HEK293T (cell line): Measurements from ENCODE around the gene ARMC5.
"Not testable (repeated sequence)": the region's sequence is repeated elsewhere in the genome, so short reads cannot be mapped to it uniquely, and the experiment has no call there.

Source experiments
- CTCF ChIA-PET: fragments of 350-600 bp; formaldehyde crosslinking; extraction: SDS; loops from one replicate; lab custom pipeline; 2021; ENCODE audit warnings: antibody characterized with exemption, inconsistent platforms; lab: Yijun Ruan, JAX
- POLR2A ChIA-PET: fragments of 350-600 bp; formaldehyde crosslinking; extraction: SDS; loops from one replicate; lab custom pipeline; 2020; ENCODE audit warnings: antibody characterized with exemption, inconsistent platforms; lab: Yijun Ruan, JAX
- DNase-seq: peaks from one replicate; pipeline ENCODE4 v3.0.0; 2012; ENCODE audit warnings: mixed read lengths; ENCODE audit errors: extremely low spot score
- ARNT ChIP-seq: fragments of 450-650 bp; IDR thresholded peaks from 2 replicates; pipeline ENCODE4 v1.6.1; 2017; ENCODE audit warnings: mild to moderate bottlenecking
- BHLHE40 ChIP-seq: fragments of 450-650 bp; IDR thresholded peaks from 2 replicates; pipeline ENCODE4 v1.6.1; 2016; ENCODE audit warnings: mild to moderate bottlenecking, moderate library complexity, borderline replicate concordance
- CTBP1 ChIP-seq: fragments of 450-650 bp; IDR thresholded peaks from 2 replicates; pipeline ENCODE4 v1.6.1; 2016; ENCODE audit warnings: borderline replicate concordance
- ELF4 ChIP-seq: fragments of 450-650 bp; IDR thresholded peaks from 2 replicates; pipeline ENCODE4 v1.6.1; 2017; ENCODE audit warnings: antibody characterized with exemption
- FOXA1 ChIP-seq: fragments of 450-650 bp; IDR thresholded peaks from 2 replicates; pipeline ENCODE4 v1.6.1; 2016; ENCODE audit warnings: mild to moderate bottlenecking
- FOXK2 ChIP-seq: fragments of 450-650 bp; IDR thresholded peaks from 2 replicates; pipeline ENCODE4 v1.6.1; 2016; ENCODE audit warnings: mild to moderate bottlenecking
- FOXM1 ChIP-seq: fragments of 450-650 bp; IDR thresholded peaks from 2 replicates; pipeline ENCODE4 v1.6.1; 2017; ENCODE audit warnings: mild to moderate bottlenecking, borderline replicate concordance
- HDGF ChIP-seq: fragments of 450-650 bp; IDR thresholded peaks from 2 replicates; pipeline ENCODE4 v1.6.1; 2017; ENCODE audit warnings: antibody characterized with exemption, borderline replicate concordance
- L3MBTL2 ChIP-seq: fragments of 450-650 bp; conservative IDR thresholded peaks from 2 replicates; pipeline ENCODE4 v1.6.1; 2016; ENCODE audit warnings: mild to moderate bottlenecking
- LEF1 ChIP-seq: fragments of 450-650 bp; IDR thresholded peaks from 2 replicates; pipeline ENCODE4 v1.6.1; 2017; ENCODE audit warnings: mild to moderate bottlenecking, borderline replicate concordance
- NFRKB ChIP-seq: fragments of 450-650 bp; IDR thresholded peaks from 2 replicates; pipeline ENCODE4 v1.6.1; 2016; ENCODE audit warnings: mild to moderate bottlenecking, moderate library complexity
- PKNOX1 ChIP-seq: fragments of 450-650 bp; IDR thresholded peaks from 2 replicates; pipeline ENCODE4 v1.6.1; 2016
- SP1 ChIP-seq: fragments of 450-650 bp; IDR thresholded peaks from 2 replicates; pipeline ENCODE4 v1.6.1; 2017
- SUZ12 ChIP-seq: fragments of 450-650 bp; IDR thresholded peaks from 2 replicates; pipeline ENCODE4 v1.6.1; 2016; ENCODE audit warnings: mild to moderate bottlenecking
- TARDBP ChIP-seq: fragments of 450-650 bp; IDR thresholded peaks from 2 replicates; pipeline ENCODE4 v1.6.1; 2016

Gene ARMC5

GRCh38 chr16:31439519-31439918 is 19.8 kb upstream of the ARMC5 start:
- CTCF ChIA-PET: no interaction called here
- POLR2A ChIA-PET: no interaction called here
- no peak for TF ChIP-seq FOXK2
- no peak for TF ChIP-seq PKNOX1
- TF ChIP-seq FOXM1: no peak
- TF ChIP-seq HDGF: no peak
- no peak for TF ChIP-seq FOXA1
- no peak for TF ChIP-seq BHLHE40
- no peak for TF ChIP-seq TARDBP
- TF ChIP-seq L3MBTL2: no peak
- no peak for TF ChIP-seq NFRKB
- no peak for TF ChIP-seq CTBP1
- no peak for TF ChIP-seq LEF1
- TF ChIP-seq ARNT: no peak
- TF ChIP-seq SP1: no peak
- TF ChIP-seq ELF4: no peak
- no peak for DNase-seq

- CTCF ChIA-PET: interaction anchor here (0.5 to 0.6 kb wide), 2 partner anchors 15 kb away, joined by 3 to 4 read pairs; no protein-coding TSS in a partner anchor
- no peak for DNase-seq
Observed at GRCh38 chr16:31440516-31441184, 18.7 kb upstream of the ARMC5 start.

GRCh38 chr16:31441956-31442355 is 17.3 kb upstream of the ARMC5 start:
- DNase-seq: no peak
- ChIA-PET POLR2A (interaction anchor here (0.9 to 2.7 kb wide), 7 partner anchors 10 to 458 kb away, joined by 3 to 20 read pairs (median 7); partner anchors contain the start of genes ARMC5, COX6A2, FUS and HSD3B7), CTCF (interaction anchor here (0.8 to 2.3 kb wide), 4 partner anchors 11 to 324 kb away, joined by 3 to 5 read pairs (median 4); partner anchors contain the start of gene KAT8)
- no peak for TF ChIP-seq ELF4
- TF ChIP-seq LEF1: no peak
- TF ChIP-seq NFRKB: no peak
- no peak for TF ChIP-seq BHLHE40
- TF ChIP-seq TARDBP: no peak
- TF ChIP-seq FOXK2: no peak
- TF ChIP-seq PKNOX1: no peak
- no peak for TF ChIP-seq ARNT

More at GRCh38 chr16:31440516-31441184, 18.7 kb upstream of the ARMC5 start:
- no peak for TF ChIP-seq ELF4
- no peak for TF ChIP-seq BHLHE40
- TF ChIP-seq LEF1: no peak
- no peak for TF ChIP-seq SP1
- TF ChIP-seq CTBP1: no peak
- no peak for TF ChIP-seq NFRKB
- no peak for TF ChIP-seq FOXM1
- no peak for TF ChIP-seq L3MBTL2
- TF ChIP-seq ARNT: no peak
- no peak for TF ChIP-seq FOXK2
- POLR2A ChIA-PET: no interaction called here

GRCh38 chr16:31445931-31446330 is 13.4 kb upstream of the ARMC5 start:
- DNase-seq, CTCF ChIA-PET, POLR2A ChIA-PET: not testable (repeated sequence)

GRCh38 chr16:31451201-31451600 is 8.1 kb upstream of the ARMC5 start:
- CTCF ChIA-PET: interaction anchor here (0.6 to 1.4 kb wide), 5 partner anchors 8 to 497 kb away, joined by 3 to 10 read pairs (median 3); partner anchors contain the start of gene ZNF843
- no peak for DNase-seq
- POLR2A ChIA-PET: interaction anchor here (1.1 to 3.5 kb wide), 3 partner anchors 9 to 272 kb away, joined by 4 to 20 read pairs (median 10); partner anchors contain the start of genes FUS and ZNF843

GRCh38 chr16:31451681-31452351 is 7.5 kb upstream of the ARMC5 start:
- POLR2A ChIA-PET: interaction anchor here (1.1 to 3.5 kb wide), 5 partner anchors 8 to 272 kb away, joined by 3 to 20 read pairs (median 4); partner anchors contain the start of genes FUS and ZNF843
- CTCF ChIA-PET: interaction anchor here (0.7 to 1.4 kb wide), 5 partner anchors 9 to 510 kb away, joined by 3 to 10 read pairs (median 3); partner anchors contain the start of gene ZNF843
- TF ChIP-seq FOXK2 (no peak), L3MBTL2 (no peak; the same call in 1 of the 2 replicates), NFRKB (no peak), LEF1 (no peak), FOXM1 (no peak), BHLHE40 (no peak), ELF4 (no peak)
- DNase-seq: peak; percentile 70

More at GRCh38 chr16:31451201-31451600, 8.1 kb upstream of the ARMC5 start:
- no peak for TF ChIP-seq FOXK2
- no peak for TF ChIP-seq TARDBP
- no peak for TF ChIP-seq ELF4
- no peak for TF ChIP-seq SP1

- CTCF ChIA-PET: interaction anchor here (0.9 to 1.0 kb wide), 2 partner anchors 10 to 310 kb away, joined by 3 read pairs; partner anchors contain the start of gene ZNF843
- TF ChIP-seq FOXM1: no peak
- no peak for TF ChIP-seq CTBP1
- no peak for TF ChIP-seq LEF1
- TF ChIP-seq SP1: no peak
- no peak for TF ChIP-seq ELF4
- TF ChIP-seq PKNOX1: no peak
- no peak for TF ChIP-seq TARDBP
- TF ChIP-seq HDGF: no peak
- TF ChIP-seq ARNT: no peak
- no peak for TF ChIP-seq FOXK2
- TF ChIP-seq L3MBTL2: no peak
- TF ChIP-seq NFRKB: no peak
- no peak for TF ChIP-seq SUZ12
- TF ChIP-seq BHLHE40: no peak
- no peak for TF ChIP-seq FOXA1
- POLR2A ChIA-PET: interaction anchor here (0.6 to 3.5 kb wide), 6 partner anchors 10 to 335 kb away, joined by 3 to 20 read pairs (median 4); partner anchors contain the start of genes FUS, KAT8 and ZNF843
- DNase-seq: no peak
Observed at GRCh38 chr16:31452631-31453106, 6.6 kb upstream of the ARMC5 start.
